SK-N-SH (cell line): Measurements from ENCODE around the gene OR1L1.

ENCODE experiments used
- CHD2 ChIP-seq: fragments of 150-350 bp; IDR thresholded peaks from 2 replicates; pipeline ENCODE4 v1.6.1; 2018; ENCODE audit warnings: low read length; ENCODE audit not compliant: partially characterized antibody
- IRF3 ChIP-seq: fragments of 150-350 bp; IDR thresholded peaks from 2 replicates; pipeline ENCODE4 v1.6.1; 2016; ENCODE audit warnings: mild to moderate bottlenecking, low read depth, low read length
- PBX3 ChIP-seq: IDR thresholded peaks from 2 replicates; pipeline ENCODE4; 2012
- REST ChIP-seq: IDR thresholded peaks from 2 replicates; pipeline ENCODE4 v1.6.1; 2012; ENCODE audit warnings: mild to moderate bottlenecking, low read depth, low read length, moderate library complexity

GRCh38 chr9:122672481-122672880 lies 11.0 kb downstream of the OR1L1 start:
- TF ChIP-seq PBX3 (no peak), CHD2 (no peak), IRF3 (no peak), REST (no peak)
